Panc1 (cell line): Measurements from ENCODE around the gene SLAIN1.

Experiments used
- TCF7L2 ChIP-seq: IDR thresholded peaks from 2 replicates; pipeline ENCODE4 v1.6.1; 2011; ENCODE audit warnings: mild to moderate bottlenecking, low read depth, low read length, inconsistent platforms
- TF ChIP-seq, protein P1 (sequence below): fragments of 450-650 bp; IDR thresholded peaks from 2 replicates; pipeline ENCODE4 v1.5.1; 2017; ENCODE audit warnings: mild to moderate bottlenecking

DNA sequence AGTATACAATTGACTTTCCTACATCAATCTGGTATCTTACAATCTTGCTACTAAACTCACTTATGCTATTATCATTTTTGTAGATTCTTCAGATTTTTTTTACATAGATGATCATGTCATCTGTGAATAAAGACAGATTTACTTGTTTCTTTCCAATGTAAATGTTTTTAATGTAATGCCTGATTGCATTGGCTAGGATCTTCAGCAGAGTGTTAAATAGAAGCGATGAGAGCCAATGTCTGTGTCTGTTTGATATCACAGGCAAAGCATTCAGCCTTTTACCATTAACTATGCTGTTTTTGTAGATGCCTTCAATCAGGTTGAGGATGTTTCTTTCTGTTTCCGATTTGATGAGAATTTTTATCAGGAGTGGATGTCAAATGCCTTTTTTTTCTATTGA is 19.2 kb downstream of the SLAIN1 start:
- TF ChIP-seq, protein P1, sequence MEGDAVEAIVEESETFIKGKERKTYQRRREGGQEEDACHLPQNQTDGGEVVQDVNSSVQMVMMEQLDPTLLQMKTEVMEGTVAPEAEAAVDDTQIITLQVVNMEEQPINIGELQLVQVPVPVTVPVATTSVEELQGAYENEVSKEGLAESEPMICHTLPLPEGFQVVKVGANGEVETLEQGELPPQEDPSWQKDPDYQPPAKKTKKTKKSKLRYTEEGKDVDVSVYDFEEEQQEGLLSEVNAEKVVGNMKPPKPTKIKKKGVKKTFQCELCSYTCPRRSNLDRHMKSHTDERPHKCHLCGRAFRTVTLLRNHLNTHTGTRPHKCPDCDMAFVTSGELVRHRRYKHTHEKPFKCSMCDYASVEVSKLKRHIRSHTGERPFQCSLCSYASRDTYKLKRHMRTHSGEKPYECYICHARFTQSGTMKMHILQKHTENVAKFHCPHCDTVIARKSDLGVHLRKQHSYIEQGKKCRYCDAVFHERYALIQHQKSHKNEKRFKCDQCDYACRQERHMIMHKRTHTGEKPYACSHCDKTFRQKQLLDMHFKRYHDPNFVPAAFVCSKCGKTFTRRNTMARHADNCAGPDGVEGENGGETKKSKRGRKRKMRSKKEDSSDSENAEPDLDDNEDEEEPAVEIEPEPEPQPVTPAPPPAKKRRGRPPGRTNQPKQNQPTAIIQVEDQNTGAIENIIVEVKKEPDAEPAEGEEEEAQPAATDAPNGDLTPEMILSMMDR: no peak
- no peak for TF ChIP-seq TCF7L2
